Astrocyte (in vitro differentiated cells and primary cell): ENCODE data around the gene MIR17HG. TPM values are rescaled to one million over a fixed set of nuclear protein-coding genes. Genes with fewer than 3 reads are reported as not detected.

ENCODE experiments used
- DNase-seq: peaks from one replicate; pipeline ENCODE4 v3.0.0-alpha.2; 2010; ENCODE audit warnings: low read depth
- FAIRE-seq: peaks from 2 replicates; lab custom pipeline; 2011; peaks lifted over from hg19 to GRCh38; lab: Jason Lieb, UNC
- H2AFZ ChIP-seq: 2 replicates; pipeline ENCODE4 v1.6.0; 2012; ENCODE audit warnings: low read depth, low read length, inconsistent platforms
- H3K27ac ChIP-seq: 2 replicates; pipeline ENCODE4 v1.5.1; 2011; ENCODE audit warnings: low read depth, low read length, inconsistent platforms
- H3K27me3 ChIP-seq: 2 replicates; pipeline ENCODE4 v1.6.0; 2011; ENCODE audit warnings: low read length, inconsistent platforms; ENCODE audit not compliant: insufficient read depth
- H3K36me3 ChIP-seq: 2 replicates; pipeline ENCODE4 v1.5.1; 2011; ENCODE audit warnings: low read length, inconsistent platforms; ENCODE audit not compliant: insufficient read depth
- H3K4me1 ChIP-seq: 2 replicates; pipeline ENCODE4 v1.5.1; 2011; ENCODE audit warnings: low read length, inconsistent platforms; ENCODE audit not compliant: insufficient read depth
- H3K4me2 ChIP-seq: 2 replicates; pipeline ENCODE4 v1.6.0; 2012; ENCODE audit warnings: low read length, inconsistent platforms
- H3K4me3 ChIP-seq: 2 replicates; pipeline ENCODE4 v1.5.1; 2011; ENCODE audit warnings: low read depth, mild to moderate bottlenecking, low read length, inconsistent platforms; ENCODE audit not compliant: insufficient read depth
- H3K79me2 ChIP-seq: 2 replicates; pipeline ENCODE4 v1.6.0; 2012; ENCODE audit warnings: mild to moderate bottlenecking, low read length, inconsistent platforms; ENCODE audit not compliant: insufficient read depth
- H3K9ac ChIP-seq: 2 replicates; pipeline ENCODE4 v1.6.0; 2012; ENCODE audit warnings: mild to moderate bottlenecking, low read length, inconsistent platforms
- H3K9me3 ChIP-seq: 2 replicates; pipeline ENCODE4 v1.5.1; 2012; ENCODE audit warnings: low read depth, mild to moderate bottlenecking, low read length, inconsistent platforms; ENCODE audit not compliant: insufficient read depth
- H4K20me1 ChIP-seq: 2 replicates; pipeline ENCODE4 v1.6.0; 2012; ENCODE audit warnings: low read length, inconsistent platforms; ENCODE audit not compliant: insufficient read depth
- H3K27ac Mint-ChIP-seq: one replicate; pipeline ENCODE4 v1.8.0; 2021; ENCODE audit warnings: mild to moderate bottlenecking, mixed read lengths; ENCODE audit not compliant: unreplicated experiment
- H3K27me3 Mint-ChIP-seq: one replicate; pipeline ENCODE4 v1.8.0; 2021; ENCODE audit warnings: low read depth, mixed read lengths; ENCODE audit not compliant: unreplicated experiment
- H3K36me3 Mint-ChIP-seq: one replicate; pipeline ENCODE4 v1.8.0; 2021; ENCODE audit warnings: low read depth, mixed read lengths; ENCODE audit not compliant: unreplicated experiment
- H3K4me1 Mint-ChIP-seq: one replicate; pipeline ENCODE4 v1.8.0; 2021; ENCODE audit warnings: low read depth, mixed read lengths; ENCODE audit not compliant: unreplicated experiment
- H3K4me3 Mint-ChIP-seq: one replicate; pipeline ENCODE4 v1.8.0; 2021; ENCODE audit warnings: mild to moderate bottlenecking, moderate library complexity, mixed read lengths; ENCODE audit not compliant: unreplicated experiment
- H3K9me3 Mint-ChIP-seq: one replicate; pipeline ENCODE4 v1.8.0; 2021; ENCODE audit warnings: mild to moderate bottlenecking, mixed read lengths; ENCODE audit not compliant: unreplicated experiment
- EZH2 ChIP-seq: IDR thresholded peaks from 2 replicates; pipeline ENCODE4 v1.6.1; 2012; ENCODE audit warnings: mild to moderate bottlenecking, low read length, inconsistent platforms; ENCODE audit not compliant: insufficient read depth
- total RNA-seq: library from RNA; stranded (reverse); gene quantifications from 2 replicates; pipeline ENCODE4 v1.2.1, GENCODE V29; 2021
- TF ChIP-seq, protein P1 (sequence below): IDR thresholded peaks from 2 replicates; pipeline ENCODE4 v1.5.1; 2011; ENCODE audit warnings: low read depth, mild to moderate bottlenecking, inconsistent platforms, low read length, moderate library complexity; ENCODE audit not compliant: insufficient read depth

MIR17HG gene
- total RNA-seq, 1 donor from 2014 or later, result 6.3 TPM

DNA sequence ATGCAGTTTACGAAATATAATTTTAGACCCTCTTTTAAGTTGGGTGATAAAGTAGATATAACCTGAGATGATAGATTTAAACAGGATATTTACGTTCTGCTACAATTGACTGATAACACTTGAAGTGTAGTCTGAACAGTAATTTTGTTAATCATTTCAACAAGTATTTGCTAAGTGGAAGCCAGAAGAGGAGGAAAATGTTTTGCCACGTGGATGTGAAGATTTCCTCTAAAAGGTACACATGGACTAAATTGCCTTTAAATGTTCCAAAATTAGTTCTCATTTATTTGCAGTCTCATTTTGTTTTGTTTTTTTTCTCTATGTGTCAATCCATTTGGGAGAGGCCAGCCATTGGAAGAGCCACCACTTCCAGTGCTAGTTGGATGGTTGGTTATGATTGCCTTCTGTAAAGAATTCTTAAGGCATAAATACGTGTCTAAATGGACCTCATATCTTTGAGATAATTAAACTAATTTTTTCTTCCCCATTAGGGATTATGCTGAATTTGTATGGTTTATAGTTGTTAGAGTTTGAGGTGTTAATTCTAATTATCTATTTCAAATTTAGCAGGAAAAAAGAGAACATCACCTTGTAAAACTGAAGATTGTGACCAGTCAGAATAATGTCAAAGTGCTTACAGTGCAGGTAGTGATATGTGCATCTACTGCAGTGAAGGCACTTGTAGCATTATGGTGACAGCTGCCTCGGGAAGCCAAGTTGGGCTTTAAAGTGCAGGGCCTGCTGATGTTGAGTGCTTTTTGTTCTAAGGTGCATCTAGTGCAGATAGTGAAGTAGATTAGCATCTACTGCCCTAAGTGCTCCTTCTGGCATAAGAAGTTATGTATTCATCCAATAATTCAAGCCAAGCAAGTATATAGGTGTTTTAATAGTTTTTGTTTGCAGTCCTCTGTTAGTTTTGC, 2.8 kb downstream of the MIR17HG start:
- peaks cover 48% of the 10 kb centered on the region for H4K20me1 ChIP-seq
- Mint-ChIP-seq H3K36me3 (no peaks in the 10 kb centered on the region), H3K27ac (peak overlapping the region; percentile 8), H3K4me3 (peak overlapping the region; percentile 95), H3K4me1 (peaks cover 30% of the 10 kb centered on the region), H3K9me3 (no peaks in the 10 kb centered on the region), H3K27me3 (peaks cover 3% of the 10 kb centered on the region)
- peaks cover 7% of the 10 kb centered on the region for H3K27me3 ChIP-seq
- no peak overlapping the region for H2AFZ ChIP-seq
- H3K4me3 ChIP-seq, result peak overlapping the region; percentile 80
- peaks cover 36% of the 10 kb centered on the region for H3K36me3 ChIP-seq
- no peak overlapping the region for H3K27ac ChIP-seq
- FAIRE-seq (no peak), DNase-seq (no peak)
- peak overlapping the region; percentile 83 for H3K4me2 ChIP-seq
- H3K4me1 ChIP-seq, result peaks cover 23% of the 10 kb centered on the region
- TF ChIP-seq, protein P1, sequence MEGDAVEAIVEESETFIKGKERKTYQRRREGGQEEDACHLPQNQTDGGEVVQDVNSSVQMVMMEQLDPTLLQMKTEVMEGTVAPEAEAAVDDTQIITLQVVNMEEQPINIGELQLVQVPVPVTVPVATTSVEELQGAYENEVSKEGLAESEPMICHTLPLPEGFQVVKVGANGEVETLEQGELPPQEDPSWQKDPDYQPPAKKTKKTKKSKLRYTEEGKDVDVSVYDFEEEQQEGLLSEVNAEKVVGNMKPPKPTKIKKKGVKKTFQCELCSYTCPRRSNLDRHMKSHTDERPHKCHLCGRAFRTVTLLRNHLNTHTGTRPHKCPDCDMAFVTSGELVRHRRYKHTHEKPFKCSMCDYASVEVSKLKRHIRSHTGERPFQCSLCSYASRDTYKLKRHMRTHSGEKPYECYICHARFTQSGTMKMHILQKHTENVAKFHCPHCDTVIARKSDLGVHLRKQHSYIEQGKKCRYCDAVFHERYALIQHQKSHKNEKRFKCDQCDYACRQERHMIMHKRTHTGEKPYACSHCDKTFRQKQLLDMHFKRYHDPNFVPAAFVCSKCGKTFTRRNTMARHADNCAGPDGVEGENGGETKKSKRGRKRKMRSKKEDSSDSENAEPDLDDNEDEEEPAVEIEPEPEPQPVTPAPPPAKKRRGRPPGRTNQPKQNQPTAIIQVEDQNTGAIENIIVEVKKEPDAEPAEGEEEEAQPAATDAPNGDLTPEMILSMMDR, result no peak
- TF ChIP-seq EZH2, result no peak
- no peaks in the 10 kb centered on the region for H3K9me3 ChIP-seq
- H3K9ac ChIP-seq, result peak overlapping the region; percentile 81
- H3K79me2 ChIP-seq, result peaks cover 56% of the 10 kb centered on the region

- Histone ChIP-seq H3K9ac (peak overlapping the region; percentile 81), H3K4me1 (peaks cover 23% of the 10 kb centered on the region)
- H3K27ac Mint-ChIP-seq, result no peak overlapping the region
Measured at GRCh38 chr13:91351123-91351522, 3.6 kb downstream of the MIR17HG start.

More at GRCh38 chr13:91351123-91351522, 3.6 kb downstream of the MIR17HG start:
- no peak for TF ChIP-seq EZH2
- TF ChIP-seq, protein P1, result no peak
- H3K4me3 ChIP-seq, result peak overlapping the region; percentile 80
- H2AFZ ChIP-seq, result no peak overlapping the region
- Mint-ChIP-seq H3K4me3 (peak overlapping the region; percentile 95), H3K9me3 (no peaks in the 10 kb centered on the region), H3K4me1 (peaks cover 30% of the 10 kb centered on the region), H3K27me3 (peaks cover under 1% of the 10 kb centered on the region), H3K36me3 (no peaks in the 10 kb centered on the region)
- peaks cover 56% of the 10 kb centered on the region for H3K79me2 ChIP-seq
- H3K4me2 ChIP-seq, result peak overlapping the region; percentile 83
- no peak overlapping the region for H3K27ac ChIP-seq
- DNase-seq (no peak), FAIRE-seq (no peak)
- H3K9me3 ChIP-seq, result no peaks in the 10 kb centered on the region
- peaks cover 5% of the 10 kb centered on the region for H3K27me3 ChIP-seq
- H4K20me1 ChIP-seq, result peaks cover 57% of the 10 kb centered on the region
- peaks cover 44% of the 10 kb centered on the region for H3K36me3 ChIP-seq
